Measurements from ENCODE around the gene TNFSF11. TPM values are rescaled to one million over a fixed set of nuclear protein-coding genes. Genes with fewer than 3 reads are reported as not detected.

TNFSF11 gene
- total and polyA plus RNA-seq, 2 donors (not counting 3 experiments of a cell fraction or from before 2014, with no cell fraction given) = not detected

- no peak for TF ChIP-seq MYC (IDR thresholded peaks at IDR 0.05; ENCODE audit: low read depth, low read length)
- Histone ChIP-seq H3K9ac (replicated peaks; ENCODE audit: extremely low read depth, insufficient read depth, low read length) (no peak overlapping the region), H3K27ac (ENCODE audit: insufficient read depth, low read depth, low read length) (no peak overlapping the region), H3K27me3 (ENCODE audit: control insufficient read depth in 2 of 2, insufficient read depth in 2 of 2, low read length in 2 of 2) (peaks cover 0 to 2% of the 10 kb centered on the region in 2 experiments), H3K4me2 (ENCODE audit: insufficient read depth, low read length) (no peak overlapping the region), H4K20me1 (replicated peaks; ENCODE audit: control insufficient read depth, extremely low read depth, insufficient read depth, low read length) (no peaks in the 10 kb centered on the region), H3K4me1 (ENCODE audit: control insufficient read depth, extremely low read depth, insufficient read depth, low read length) (no peaks in the 10 kb centered on the region), H3K9me3 (replicated peaks; ENCODE audit: control insufficient read depth, insufficient read depth, low read length) (no peaks in the 10 kb centered on the region), H3K79me2 (ENCODE audit: control insufficient read depth, insufficient read depth, low read length) (no peaks in the 10 kb centered on the region), H2AFZ (ENCODE audit: low read depth, low read length) (no peak overlapping the region), H3K36me3 (ENCODE audit: control insufficient read depth in 2 of 2, extremely low read depth in 1 of 2, insufficient read depth in 2 of 2, low read length in 2 of 2) (no peaks in the 10 kb centered on the region), H3K9me1 (replicated peaks; ENCODE audit: control insufficient read depth, extremely low read depth, insufficient read depth, low read length) (no peaks in the 10 kb centered on the region), H3K4me3 (replicated peaks in 1 of 3; ENCODE audit: insufficient read depth in 1 of 3, low read depth in 1 of 3, low read length in 3 of 3) (no peak overlapping the region)
- DNase-seq (ENCODE audit: low read depth, low spot score) (no peak), FAIRE-seq (no peak)
- intact Hi-C loops (cut with micrococcal nuclease) = no loop called here
- no TSS peak for BruUV-seq (replicated peaks)
- CTCF ChIA-PET = interaction anchor here (1.5 kb wide), 1 partner anchor 17 kb away, joined by 3 read pairs; no protein-coding TSS in a partner anchor
- dilution Hi-C loops (cut with MboI; ENCODE audit: extremely low pct_ligation_motif_present, low sequenced_read_pairs) = no loop called here
- POLR2A ChIA-PET = no interaction called here
Measured at GRCh38 chr13:42615691-42616090, 41.7 kb downstream of the TNFSF11 start.

- Histone ChIP-seq H3K4me3 (replicated peaks in 1 of 3; ENCODE audit: insufficient read depth in 1 of 3, low read depth in 1 of 3, low read length in 3 of 3) (no peak overlapping the region), H3K27me3 (ENCODE audit: control insufficient read depth in 2 of 2, insufficient read depth in 2 of 2, low read length in 2 of 2) (no peaks in the 10 kb centered on the region), H3K9me1 (replicated peaks; ENCODE audit: control insufficient read depth, extremely low read depth, insufficient read depth, low read length) (no peaks in the 10 kb centered on the region), H2AFZ (ENCODE audit: low read depth, low read length) (no peak overlapping the region), H3K9me3 (replicated peaks; ENCODE audit: control insufficient read depth, insufficient read depth, low read length) (no peaks in the 10 kb centered on the region), H3K27ac (ENCODE audit: insufficient read depth, low read depth, low read length) (no peak overlapping the region), H3K36me3 (ENCODE audit: control insufficient read depth in 2 of 2, extremely low read depth in 1 of 2, insufficient read depth in 2 of 2, low read length in 2 of 2) (no peaks in the 10 kb centered on the region), H3K9ac (replicated peaks; ENCODE audit: extremely low read depth, insufficient read depth, low read length) (no peak overlapping the region), H3K79me2 (ENCODE audit: control insufficient read depth, insufficient read depth, low read length) (no peaks in the 10 kb centered on the region), H3K4me2 (ENCODE audit: insufficient read depth, low read length) (no peak overlapping the region), H4K20me1 (replicated peaks; ENCODE audit: control insufficient read depth, extremely low read depth, insufficient read depth, low read length) (no peaks in the 10 kb centered on the region), H3K4me1 (ENCODE audit: control insufficient read depth, extremely low read depth, insufficient read depth, low read length) (no peaks in the 10 kb centered on the region)
- DNase-seq (ENCODE audit: low read depth, low spot score) = no peak
- CTCF ChIA-PET = interaction anchor here (1.0 kb wide), 1 partner anchor 22 kb away, joined by 3 read pairs; no protein-coding TSS in a partner anchor
- no peak for TF ChIP-seq EZH2 (IDR thresholded peaks at IDR 0.05; ENCODE audit: borderline replicate concordance, low read depth, low read length, severe bottlenecking)
- TF ChIP-seq POLR2A (IDR thresholded peaks at IDR 0.05; ENCODE audit: low read depth, low read length) = no peak
- no peak for TF ChIP-seq JUN (IDR thresholded peaks at IDR 0.05; ENCODE audit: borderline replicate concordance, insufficient read depth, insufficient read length, low read depth)
- no peak for TF ChIP-seq POLR2AphosphoS5 (IDR thresholded peaks at IDR 0.05; ENCODE audit: insufficient read depth, low read depth, low read length)
- TF ChIP-seq MAX (IDR thresholded peaks at IDR 0.05; ENCODE audit: insufficient read depth, insufficient read length) = no peak
- TF ChIP-seq MYC (IDR thresholded peaks at IDR 0.05; ENCODE audit: low read depth, low read length) = no peak
- no peak for TF ChIP-seq CTCF (IDR thresholded peaks at IDR 0.05; ENCODE audit: extremely low read depth in 1 of 2, insufficient read depth in 1 of 2, low read depth in 1 of 2, low read length in 2 of 2)
- no peak for TF ChIP-seq GATA2 (IDR thresholded peaks at IDR 0.05; ENCODE audit: insufficient read depth, insufficient read length, low read depth, low read length)
- no peak for TF ChIP-seq FOS (IDR thresholded peaks at IDR 0.05; ENCODE audit: borderline replicate concordance, insufficient read depth, low read length)
- POLR2A ChIA-PET = no interaction called here
- intact Hi-C loops (cut with micrococcal nuclease) (no loop called here), dilution Hi-C loops (cut with MboI; ENCODE audit: extremely low pct_ligation_motif_present, low sequenced_read_pairs) (no loop called here)
- no peak for FAIRE-seq
- BruUV-seq (replicated peaks) = no TSS peak
Measured at GRCh38 chr13:42617221-42617620, 43.3 kb downstream of the TNFSF11 start.
